ENCODE data around the gene STX4.

DNA sequence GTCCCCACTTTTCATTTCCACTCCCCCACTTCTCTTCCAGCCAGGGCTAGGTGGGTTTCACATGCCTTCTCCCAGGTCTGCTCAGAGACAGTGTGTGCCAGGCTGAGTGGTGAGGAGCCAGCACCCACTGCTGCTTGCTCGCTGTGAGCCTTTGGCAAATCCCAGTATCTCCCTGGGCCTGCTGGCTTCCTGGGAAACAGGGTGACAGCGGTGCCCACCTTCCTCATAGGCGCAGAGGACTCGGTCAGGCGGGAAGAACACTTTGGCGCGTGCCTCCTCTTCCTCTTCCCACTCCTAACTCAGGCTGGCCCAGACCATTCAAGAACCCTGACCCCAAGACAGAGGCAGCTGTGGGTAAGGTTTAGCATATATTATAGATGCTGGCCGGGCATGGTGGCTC, 55.8 kb downstream of the STX4 start:
- TF ChIP-seq, protein P1, sequence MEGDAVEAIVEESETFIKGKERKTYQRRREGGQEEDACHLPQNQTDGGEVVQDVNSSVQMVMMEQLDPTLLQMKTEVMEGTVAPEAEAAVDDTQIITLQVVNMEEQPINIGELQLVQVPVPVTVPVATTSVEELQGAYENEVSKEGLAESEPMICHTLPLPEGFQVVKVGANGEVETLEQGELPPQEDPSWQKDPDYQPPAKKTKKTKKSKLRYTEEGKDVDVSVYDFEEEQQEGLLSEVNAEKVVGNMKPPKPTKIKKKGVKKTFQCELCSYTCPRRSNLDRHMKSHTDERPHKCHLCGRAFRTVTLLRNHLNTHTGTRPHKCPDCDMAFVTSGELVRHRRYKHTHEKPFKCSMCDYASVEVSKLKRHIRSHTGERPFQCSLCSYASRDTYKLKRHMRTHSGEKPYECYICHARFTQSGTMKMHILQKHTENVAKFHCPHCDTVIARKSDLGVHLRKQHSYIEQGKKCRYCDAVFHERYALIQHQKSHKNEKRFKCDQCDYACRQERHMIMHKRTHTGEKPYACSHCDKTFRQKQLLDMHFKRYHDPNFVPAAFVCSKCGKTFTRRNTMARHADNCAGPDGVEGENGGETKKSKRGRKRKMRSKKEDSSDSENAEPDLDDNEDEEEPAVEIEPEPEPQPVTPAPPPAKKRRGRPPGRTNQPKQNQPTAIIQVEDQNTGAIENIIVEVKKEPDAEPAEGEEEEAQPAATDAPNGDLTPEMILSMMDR (IDR thresholded peaks at IDR 0.05), result no peak
- TF ChIP-seq POLR2A (IDR thresholded peaks at IDR 0.05) (no peak), POLR2AphosphoS5 (IDR thresholded peaks at IDR 0.05) (no peak)

Measured in prostate gland (tissue), 2 donors.